Measurements from ENCODE around the gene CDKAL1.

CDKAL1 gene

GRCh38 chr6:21213492-21213891 lies 679.2 kb downstream of the CDKAL1 start:
- Histone ChIP-seq H3K27ac (ENCODE audit: low read depth, low read length, severe bottlenecking) (no peak overlapping the region), H3K36me3 (ENCODE audit: control insufficient read depth, insufficient read depth, low read length) (no peaks in the 10 kb centered on the region), H3K9me3 (ENCODE audit: control insufficient read depth, low read length) (peaks cover 4% of the 10 kb centered on the region), H3K4me1 (ENCODE audit: control insufficient read depth, insufficient read depth, low read length, poor library complexity, severe bottlenecking) (no peaks in the 10 kb centered on the region), H3K4me3 (ENCODE audit: extremely low read depth, insufficient read depth, low read length, poor library complexity, severe bottlenecking) (no peak overlapping the region)
- WGBS, 2 experiments (ENCODE audit: insufficient coverage in 2 of 2): 90 to 100% methylated on average over 3 of the region's 3 CpGs

- no peak overlapping the region for H3K27ac ChIP-seq (ENCODE audit: low read depth, low read length, severe bottlenecking)
- WGBS, 2 experiments (ENCODE audit: insufficient coverage in 2 of 2): 90 to 95% methylated on average over 3 of the region's 5 CpGs
Measured at GRCh38 chr6:21214738-21215448, 680.6 kb downstream of the CDKAL1 start.

GRCh38 chr6:21219241-21219640 lies 685.0 kb downstream of the CDKAL1 start:
- Histone ChIP-seq H3K36me3 (ENCODE audit: control insufficient read depth, insufficient read depth, low read length) (no peaks in the 10 kb centered on the region), H3K9me3 (ENCODE audit: control insufficient read depth, low read length) (peaks cover 4% of the 10 kb centered on the region), H3K27ac (ENCODE audit: low read depth, low read length, severe bottlenecking) (no peak overlapping the region), H3K4me1 (ENCODE audit: control insufficient read depth, insufficient read depth, low read length, poor library complexity, severe bottlenecking) (no peaks in the 10 kb centered on the region), H3K4me3 (ENCODE audit: extremely low read depth, insufficient read depth, low read length, poor library complexity, severe bottlenecking) (no peak overlapping the region)
- 80% methylated on average over 1 of the region's 2 CpGs; no CpG with 5 or more reads in 1 of the 2 experiments for WGBS, 2 experiments (ENCODE audit: insufficient coverage in 2 of 2)

More at GRCh38 chr6:21214738-21215448, 680.6 kb downstream of the CDKAL1 start:
- no peak overlapping the region for H3K4me3 ChIP-seq (ENCODE audit: extremely low read depth, insufficient read depth, low read length, poor library complexity, severe bottlenecking)
- no peaks in the 10 kb centered on the region for H3K36me3 ChIP-seq (ENCODE audit: control insufficient read depth, insufficient read depth, low read length)
- H3K9me3 ChIP-seq (ENCODE audit: control insufficient read depth, low read length): peaks cover 4% of the 10 kb centered on the region
- no peaks in the 10 kb centered on the region for H3K4me1 ChIP-seq (ENCODE audit: control insufficient read depth, insufficient read depth, low read length, poor library complexity, severe bottlenecking)

GRCh38 chr6:21219856-21220255 lies 685.6 kb downstream of the CDKAL1 start:
- 94 to 100% methylated on average over 1 to 5 of the region's 7 CpGs for WGBS, 2 experiments (ENCODE audit: insufficient coverage in 2 of 2)
- Histone ChIP-seq H3K9me3 (ENCODE audit: control insufficient read depth, low read length) (peaks cover 4% of the 10 kb centered on the region), H3K36me3 (ENCODE audit: control insufficient read depth, insufficient read depth, low read length) (no peaks in the 10 kb centered on the region)

GRCh38 chr6:21220271-21220987 lies 686.2 kb downstream of the CDKAL1 start:
- Histone ChIP-seq H3K27ac (ENCODE audit: low read depth, low read length, severe bottlenecking) (no peak overlapping the region), H3K4me1 (ENCODE audit: control insufficient read depth, insufficient read depth, low read length, poor library complexity, severe bottlenecking) (no peaks in the 10 kb centered on the region), H3K9me3 (ENCODE audit: control insufficient read depth, low read length) (peaks cover 4% of the 10 kb centered on the region), H3K36me3 (ENCODE audit: control insufficient read depth, insufficient read depth, low read length) (no peaks in the 10 kb centered on the region), H3K4me3 (ENCODE audit: extremely low read depth, insufficient read depth, low read length, poor library complexity, severe bottlenecking) (no peak overlapping the region)
- WGBS, 2 experiments (ENCODE audit: insufficient coverage in 2 of 2): 63 to 75% methylated on average over 2 to 4 of the region's 5 CpGs

More at GRCh38 chr6:21219856-21220255, 685.6 kb downstream of the CDKAL1 start:
- Histone ChIP-seq H3K4me1 (ENCODE audit: control insufficient read depth, insufficient read depth, low read length, poor library complexity, severe bottlenecking) (no peaks in the 10 kb centered on the region), H3K27ac (ENCODE audit: low read depth, low read length, severe bottlenecking) (no peak overlapping the region), H3K4me3 (ENCODE audit: extremely low read depth, insufficient read depth, low read length, poor library complexity, severe bottlenecking) (no peak overlapping the region)

GRCh38 chr6:21222656-21223055 lies 688.4 kb downstream of the CDKAL1 start:
- peaks cover 4% of the 10 kb centered on the region for H3K9me3 ChIP-seq (ENCODE audit: control insufficient read depth, low read length)
- 92 to 100% methylated on average over 5 to 7 of the region's 7 CpGs for WGBS, 2 experiments (ENCODE audit: insufficient coverage in 2 of 2)
- no peaks in the 10 kb centered on the region for H3K36me3 ChIP-seq (ENCODE audit: control insufficient read depth, insufficient read depth, low read length)
- H3K27ac ChIP-seq (ENCODE audit: low read depth, low read length, severe bottlenecking): no peak overlapping the region
- H3K4me3 ChIP-seq (ENCODE audit: extremely low read depth, insufficient read depth, low read length, poor library complexity, severe bottlenecking): no peak overlapping the region
- H3K4me1 ChIP-seq (ENCODE audit: control insufficient read depth, insufficient read depth, low read length, poor library complexity, severe bottlenecking): no peaks in the 10 kb centered on the region

GRCh38 chr6:21225912-21226311 lies 691.7 kb downstream of the CDKAL1 start:
- 100% methylated on average over 2 of the region's 5 CpGs; no CpG with 5 or more reads in 1 of the 2 experiments for WGBS, 2 experiments (ENCODE audit: insufficient coverage in 2 of 2)
- H3K36me3 ChIP-seq (ENCODE audit: control insufficient read depth, insufficient read depth, low read length): peaks cover 3% of the 10 kb centered on the region
- H3K27ac ChIP-seq (ENCODE audit: low read depth, low read length, severe bottlenecking): no peak overlapping the region

GRCh38 chr6:21227486-21227885 lies 693.2 kb downstream of the CDKAL1 start:
- no peaks in the 10 kb centered on the region for H3K9me3 ChIP-seq (ENCODE audit: control insufficient read depth, low read length)
- WGBS, 2 experiments (ENCODE audit: insufficient coverage in 2 of 2): 96 to 100% methylated on average over 1 to 4 of the region's 6 CpGs
- no peaks in the 10 kb centered on the region for H3K4me1 ChIP-seq (ENCODE audit: control insufficient read depth, insufficient read depth, low read length, poor library complexity, severe bottlenecking)

More at GRCh38 chr6:21225912-21226311, 691.7 kb downstream of the CDKAL1 start:
- H3K4me1 ChIP-seq (ENCODE audit: control insufficient read depth, insufficient read depth, low read length, poor library complexity, severe bottlenecking): no peaks in the 10 kb centered on the region
- no peak overlapping the region for H3K4me3 ChIP-seq (ENCODE audit: extremely low read depth, insufficient read depth, low read length, poor library complexity, severe bottlenecking)
- H3K9me3 ChIP-seq (ENCODE audit: control insufficient read depth, low read length): no peaks in the 10 kb centered on the region

GRCh38 chr6:21228411-21228810 lies 694.2 kb downstream of the CDKAL1 start:
- Histone ChIP-seq H3K4me3 (ENCODE audit: extremely low read depth, insufficient read depth, low read length, poor library complexity, severe bottlenecking) (no peak overlapping the region), H3K9me3 (ENCODE audit: control insufficient read depth, low read length) (peaks cover 6% of the 10 kb centered on the region), H3K27ac (ENCODE audit: low read depth, low read length, severe bottlenecking) (no peak overlapping the region), H3K4me1 (ENCODE audit: control insufficient read depth, insufficient read depth, low read length, poor library complexity, severe bottlenecking) (no peaks in the 10 kb centered on the region), H3K36me3 (ENCODE audit: control insufficient read depth, insufficient read depth, low read length) (peaks cover 15% of the 10 kb centered on the region)
- 92 to 100% methylated on average over 2 of the region's 2 CpGs for WGBS, 2 experiments (ENCODE audit: insufficient coverage in 2 of 2)

More at GRCh38 chr6:21227486-21227885, 693.2 kb downstream of the CDKAL1 start:
- Histone ChIP-seq H3K36me3 (ENCODE audit: control insufficient read depth, insufficient read depth, low read length) (peaks cover 7% of the 10 kb centered on the region), H3K27ac (ENCODE audit: low read depth, low read length, severe bottlenecking) (no peak overlapping the region), H3K4me3 (ENCODE audit: extremely low read depth, insufficient read depth, low read length, poor library complexity, severe bottlenecking) (no peak overlapping the region)

GRCh38 chr6:21228876-21229460 lies 694.7 kb downstream of the CDKAL1 start:
- WGBS, 2 experiments (ENCODE audit: insufficient coverage in 2 of 2): 92 to 93% methylated on average over 4 of the region's 6 CpGs
- H3K4me3 ChIP-seq (ENCODE audit: extremely low read depth, insufficient read depth, low read length, poor library complexity, severe bottlenecking): no peak overlapping the region
- H3K4me1 ChIP-seq (ENCODE audit: control insufficient read depth, insufficient read depth, low read length, poor library complexity, severe bottlenecking): no peaks in the 10 kb centered on the region
- H3K9me3 ChIP-seq (ENCODE audit: control insufficient read depth, low read length): peaks cover 11% of the 10 kb centered on the region
- peaks cover 19% of the 10 kb centered on the region for H3K36me3 ChIP-seq (ENCODE audit: control insufficient read depth, insufficient read depth, low read length)
- H3K27ac ChIP-seq (ENCODE audit: low read depth, low read length, severe bottlenecking): no peak overlapping the region
